GM20000 (cell line): Measurements from ENCODE around the gene ASAP3.
A peak's percentile ranks its signal among the peaks of the same experiment; 100 is the strongest.

ENCODE experiments used
- DNase-seq: peaks from one replicate; pipeline ENCODE4 v3.0.0; 2012; ENCODE audit warnings: low spot score
- TF ChIP-seq, protein P1 (sequence below): IDR thresholded peaks from 2 replicates; pipeline ENCODE4 v1.5.1; 2012; ENCODE audit warnings: mild to moderate bottlenecking, control low read depth; ENCODE audit errors: extremely low read depth, missing control alignments

The ASAP3 gene

DNA sequence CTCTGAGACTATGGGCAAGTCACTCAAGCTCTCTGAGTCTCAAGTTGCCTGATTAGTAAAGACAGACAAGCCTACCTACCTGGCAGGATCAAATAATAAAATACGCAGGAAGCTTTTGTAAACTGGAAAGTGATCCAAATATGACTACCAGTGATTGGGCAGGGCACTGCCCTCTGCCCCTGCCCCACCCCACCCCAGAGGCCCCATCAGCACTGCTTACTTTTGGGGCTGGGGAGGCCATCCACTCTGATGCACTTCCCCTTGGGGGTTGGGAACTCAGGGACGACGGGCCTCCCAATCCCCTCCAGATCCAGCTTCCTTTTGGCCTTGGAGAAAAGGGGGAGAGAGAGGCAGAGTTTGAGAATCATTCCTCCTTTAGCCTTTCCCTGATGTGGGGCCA lies 40.2 kb upstream of the ASAP3 start:
- DNase-seq: no peak
- TF ChIP-seq, protein P1, sequence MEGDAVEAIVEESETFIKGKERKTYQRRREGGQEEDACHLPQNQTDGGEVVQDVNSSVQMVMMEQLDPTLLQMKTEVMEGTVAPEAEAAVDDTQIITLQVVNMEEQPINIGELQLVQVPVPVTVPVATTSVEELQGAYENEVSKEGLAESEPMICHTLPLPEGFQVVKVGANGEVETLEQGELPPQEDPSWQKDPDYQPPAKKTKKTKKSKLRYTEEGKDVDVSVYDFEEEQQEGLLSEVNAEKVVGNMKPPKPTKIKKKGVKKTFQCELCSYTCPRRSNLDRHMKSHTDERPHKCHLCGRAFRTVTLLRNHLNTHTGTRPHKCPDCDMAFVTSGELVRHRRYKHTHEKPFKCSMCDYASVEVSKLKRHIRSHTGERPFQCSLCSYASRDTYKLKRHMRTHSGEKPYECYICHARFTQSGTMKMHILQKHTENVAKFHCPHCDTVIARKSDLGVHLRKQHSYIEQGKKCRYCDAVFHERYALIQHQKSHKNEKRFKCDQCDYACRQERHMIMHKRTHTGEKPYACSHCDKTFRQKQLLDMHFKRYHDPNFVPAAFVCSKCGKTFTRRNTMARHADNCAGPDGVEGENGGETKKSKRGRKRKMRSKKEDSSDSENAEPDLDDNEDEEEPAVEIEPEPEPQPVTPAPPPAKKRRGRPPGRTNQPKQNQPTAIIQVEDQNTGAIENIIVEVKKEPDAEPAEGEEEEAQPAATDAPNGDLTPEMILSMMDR: no peak

DNA sequence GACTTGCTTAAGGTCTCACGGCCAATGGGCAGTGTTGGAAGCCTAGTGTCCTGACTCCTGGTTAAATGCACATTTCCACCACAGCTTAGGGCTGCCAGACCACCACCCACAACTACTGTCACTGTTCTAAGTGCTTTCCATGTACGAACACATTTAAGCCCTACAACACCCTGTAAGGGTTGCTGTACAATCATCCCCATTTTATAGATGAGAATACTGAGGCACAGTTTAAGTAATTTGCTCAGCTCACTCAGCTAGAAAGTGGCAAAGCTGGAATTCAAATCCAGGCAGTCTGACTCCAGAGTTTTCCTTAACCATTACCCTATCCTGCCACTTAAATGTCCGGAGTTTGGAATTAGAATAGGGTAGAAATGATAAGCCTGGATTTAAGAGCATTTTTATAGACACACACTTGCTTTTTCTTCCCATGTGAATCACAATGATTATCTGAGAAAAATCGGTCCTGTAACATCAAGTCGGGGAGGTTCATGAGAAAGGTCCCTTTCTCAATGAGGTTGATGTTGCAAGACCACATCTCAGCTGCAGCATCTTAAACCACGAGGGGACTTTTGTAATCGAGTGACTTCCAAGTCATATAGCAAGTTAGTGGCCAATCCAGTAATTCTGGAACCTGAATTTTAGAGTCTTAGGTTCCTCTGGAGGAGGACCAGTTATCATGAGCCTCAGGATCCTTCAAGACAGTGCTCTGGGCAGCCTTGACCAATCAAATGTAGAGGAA lies 38.4 kb upstream of the ASAP3 start:
- DNase-seq: peak; percentile 48
- TF ChIP-seq, protein P1: no peak

DNA sequence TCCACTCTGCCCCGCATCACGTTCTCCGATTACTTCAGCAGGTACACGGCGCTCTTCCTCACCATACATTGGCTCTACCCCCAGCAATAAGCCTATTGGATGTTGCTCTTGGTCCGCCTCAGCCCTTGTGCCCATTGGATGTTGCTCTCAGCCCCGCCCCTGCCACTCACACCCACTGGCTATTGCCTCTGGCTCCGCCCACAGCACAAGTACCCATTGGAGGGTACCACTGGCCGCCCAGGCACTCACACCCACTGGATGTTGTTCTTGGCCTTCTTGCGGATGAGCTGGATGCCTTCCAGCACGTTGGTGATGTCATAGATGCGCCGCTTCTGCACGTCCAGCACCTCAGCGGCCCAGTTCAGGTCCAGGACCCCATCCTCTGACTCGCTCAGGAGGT lies 37.6 kb upstream of the ASAP3 start:
- no peak for DNase-seq

DNA sequence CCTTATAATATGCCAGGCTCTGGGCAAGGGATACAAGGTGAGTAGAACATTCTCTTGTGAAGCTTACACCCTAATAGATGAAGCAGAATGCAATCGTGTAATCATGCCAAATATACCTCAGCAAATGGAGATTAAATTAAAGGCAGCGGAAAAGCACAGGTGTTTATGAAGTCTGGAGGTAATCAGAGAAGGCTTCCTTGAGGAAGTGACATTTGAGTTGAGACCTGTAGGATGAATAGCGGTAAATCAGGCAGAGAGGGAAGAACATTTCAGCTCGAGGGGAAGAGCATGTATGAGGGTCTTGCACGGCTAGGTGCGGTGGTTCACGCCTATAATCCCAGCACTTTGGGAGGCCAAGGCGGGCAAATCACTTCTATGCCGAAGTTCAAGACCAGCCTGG lies 33.6 kb upstream of the ASAP3 start:
- TF ChIP-seq, protein P1: no peak
- DNase-seq: no peak

More for the DNA sequence above, 37.6 kb upstream of the ASAP3 start:
- TF ChIP-seq, protein P1: no peak

DNA sequence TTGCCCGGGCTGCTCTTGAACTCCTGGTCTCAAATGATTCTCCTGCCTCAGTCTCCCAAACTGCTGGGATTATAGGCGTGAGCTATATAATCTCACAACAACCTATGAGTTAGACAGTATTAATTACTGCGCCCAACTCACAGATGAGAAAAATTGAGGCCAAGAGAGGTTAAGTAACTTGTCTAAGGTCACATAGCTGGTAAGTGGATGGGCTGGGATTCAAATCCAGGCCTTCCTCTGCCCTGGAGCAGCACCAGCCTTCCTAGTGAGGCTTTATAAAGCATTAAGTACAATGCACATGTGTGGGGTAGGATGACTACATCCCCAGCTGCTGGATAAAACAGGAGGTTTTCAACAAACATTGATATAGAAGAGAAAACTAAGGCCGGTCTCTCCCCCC lies 31.9 kb upstream of the ASAP3 start:
- TF ChIP-seq, protein P1: no peak
- no peak for DNase-seq

DNA sequence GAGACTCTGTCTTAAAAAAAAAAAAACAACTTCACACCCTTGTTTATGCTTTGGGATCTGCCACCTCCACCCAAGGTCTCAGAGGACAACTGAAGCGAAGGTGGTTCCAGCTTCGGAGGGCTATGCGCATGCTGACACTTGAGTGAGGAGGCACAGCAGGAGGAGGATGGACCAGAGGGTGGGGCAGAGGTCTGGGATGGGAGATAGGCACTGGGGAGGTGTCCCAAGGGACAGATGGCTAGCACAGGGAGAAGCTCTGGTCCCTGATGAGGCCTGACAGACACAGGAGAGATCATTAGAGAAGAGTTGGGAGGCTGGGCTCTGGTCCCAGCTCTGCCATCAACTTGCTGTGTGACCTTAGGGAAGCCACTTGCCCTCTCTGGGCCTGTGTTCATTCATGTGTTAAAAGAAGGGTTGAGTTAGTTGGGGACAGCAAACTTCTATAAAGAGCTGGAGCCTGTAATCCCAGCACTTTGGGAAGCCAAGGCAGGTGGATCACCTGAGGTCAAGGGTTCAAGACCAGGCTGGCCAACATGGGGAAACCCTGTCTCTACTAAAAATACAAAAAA lies 30.2 kb upstream of the ASAP3 start:
- TF ChIP-seq, protein P1: no peak

DNA sequence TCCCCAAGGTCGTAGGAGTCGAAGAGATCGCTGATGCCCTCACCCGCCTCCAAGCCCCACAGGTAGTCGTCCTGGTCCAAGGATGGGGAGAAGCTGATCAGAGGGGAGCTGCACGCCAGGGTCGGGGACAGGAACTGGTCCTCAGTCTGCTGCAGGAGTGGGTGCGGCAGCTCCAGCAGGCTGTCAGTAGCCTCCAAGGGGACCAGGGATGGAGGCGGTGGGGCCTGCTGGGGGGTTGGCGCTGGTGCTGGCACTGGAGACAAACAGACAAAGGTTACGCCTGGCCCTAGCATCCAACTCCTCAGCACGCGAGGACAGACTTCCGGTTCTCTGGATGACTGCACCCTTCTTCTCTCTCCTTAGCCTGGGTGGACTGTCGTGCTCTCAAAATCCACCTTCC lies 25.9 kb upstream of the ASAP3 start:
- DNase-seq: no peak
- TF ChIP-seq, protein P1: no peak

More for the DNA sequence above, 30.2 kb upstream of the ASAP3 start:
- DNase-seq: no peak
